H9 (cell line): ENCODE measurements around the gene PRG2. TPM values are rescaled to one million over a fixed set of nuclear protein-coding genes. Genes with fewer than 3 reads are reported as not detected.

Experiments used
- DNase-seq: peaks from one replicate; pipeline ENCODE4 v3.0.0-alpha.2; 2017
- H2AFZ ChIP-seq: one replicate; pipeline ENCODE4 v1.6.1; 2013; ENCODE audit warnings: mild to moderate bottlenecking, low read length, control low read depth, moderate library complexity
- H2AK5ac ChIP-seq: 2 replicates; pipeline ENCODE4 v1.6.1; 2013; ENCODE audit warnings: low read length, control low read depth, mixed read lengths; ENCODE audit not compliant: insufficient read length
- H2BK120ac ChIP-seq: one replicate; pipeline ENCODE4 v1.6.1; 2013; ENCODE audit warnings: low read depth, mild to moderate bottlenecking, low read length, control low read depth, inconsistent platforms; ENCODE audit not compliant: poor library complexity, severe bottlenecking
- H2BK12ac ChIP-seq: 2 replicates; pipeline ENCODE4 v1.6.1; 2013; ENCODE audit warnings: low read length, control low read depth, mixed read lengths, low read depth; ENCODE audit not compliant: insufficient read length
- H2BK15ac ChIP-seq: 2 replicates; pipeline ENCODE4 v1.6.1; 2013; ENCODE audit warnings: low read depth, low read length, control low read depth
- H2BK20ac ChIP-seq: one replicate; pipeline ENCODE4 v1.6.1; 2013; ENCODE audit warnings: low read depth, mild to moderate bottlenecking, low read length, control low read depth, inconsistent platforms; ENCODE audit not compliant: poor library complexity, severe bottlenecking
- H2BK5ac ChIP-seq: 2 replicates; pipeline ENCODE4 v1.6.1; 2013; ENCODE audit warnings: low read length, control low read depth, mixed read lengths; ENCODE audit not compliant: insufficient read length
- H3K14ac ChIP-seq: 2 replicates; pipeline ENCODE4 v1.6.1; 2013; ENCODE audit warnings: low read length, control low read depth; ENCODE audit not compliant: insufficient read depth
- H3K18ac ChIP-seq: 2 replicates; pipeline ENCODE4 v1.6.1; 2013; ENCODE audit warnings: low read depth, mild to moderate bottlenecking, mixed read lengths, low read length, control low read depth; ENCODE audit not compliant: insufficient read length
- H3K23ac ChIP-seq: 2 replicates; pipeline ENCODE4 v1.6.1; 2013; ENCODE audit warnings: low read length, control low read depth, mixed read lengths, low read depth; ENCODE audit not compliant: insufficient read length
- H3K23me2 ChIP-seq: 2 replicates; pipeline ENCODE4 v1.6.1; 2013; ENCODE audit warnings: low read depth, mild to moderate bottlenecking, mixed read lengths, low read length, control low read depth; ENCODE audit not compliant: insufficient read length, poor library complexity, severe bottlenecking
- H3K27ac ChIP-seq: 2 replicates; pipeline ENCODE4 v1.5.1; 2013; ENCODE audit warnings: low read length, control low read depth, mixed read lengths, low read depth; ENCODE audit not compliant: insufficient read length
- H3K27me3 ChIP-seq: 2 replicates; pipeline ENCODE4 v1.6.1; 2013; ENCODE audit warnings: low read length, control low read depth, inconsistent platforms; ENCODE audit not compliant: insufficient read depth
- H3K4ac ChIP-seq: 2 replicates; pipeline ENCODE4 v1.6.1; 2013; ENCODE audit warnings: low read depth, mild to moderate bottlenecking, control low read depth, inconsistent platforms, low read length, moderate library complexity
- H3K4me1 ChIP-seq: 2 replicates; pipeline ENCODE4 v1.6.1; 2013; ENCODE audit warnings: low read length, control low read depth, inconsistent platforms; ENCODE audit not compliant: insufficient read depth
- H3K4me2 ChIP-seq: 2 replicates; pipeline ENCODE4 v1.6.1; 2013; ENCODE audit warnings: low read length, control low read depth, mixed read lengths; ENCODE audit not compliant: insufficient read length, insufficient read depth
- H3K56ac ChIP-seq: 2 replicates; pipeline ENCODE4 v1.6.1; 2013; ENCODE audit warnings: low read depth, mild to moderate bottlenecking, mixed read lengths, low read length, control low read depth; ENCODE audit not compliant: insufficient read length
- H3K79me1 ChIP-seq: 2 replicates; pipeline ENCODE4 v1.6.1; 2013; ENCODE audit warnings: low read depth, mild to moderate bottlenecking, moderate library complexity, low read length, control low read depth, inconsistent platforms; ENCODE audit not compliant: insufficient read depth, poor library complexity, severe bottlenecking
- H3K79me2 ChIP-seq: 2 replicates; pipeline ENCODE4 v1.6.1; 2013; ENCODE audit warnings: low read length, control low read depth, inconsistent platforms; ENCODE audit not compliant: insufficient read depth
- H3K9ac ChIP-seq: 2 replicates; pipeline ENCODE4 v1.6.1; 2013; ENCODE audit warnings: low read length, control low read depth, mixed read lengths; ENCODE audit not compliant: insufficient read length; ENCODE audit errors: extremely low read depth
- H3K9me3 ChIP-seq: one replicate; pipeline ENCODE4 v1.6.1; 2013; ENCODE audit warnings: low read depth, low read length, inconsistent platforms; ENCODE audit not compliant: control insufficient read depth
- H3T11ph ChIP-seq: one replicate; pipeline ENCODE4 v1.6.1; 2013; ENCODE audit warnings: mild to moderate bottlenecking, low read length, control low read depth, inconsistent platforms
- H4K20me1 ChIP-seq: one replicate; pipeline ENCODE4 v1.6.1; 2013; ENCODE audit not compliant: control insufficient read depth, insufficient read length, insufficient read depth
- H4K5ac ChIP-seq: 2 replicates; pipeline ENCODE4 v1.6.1; 2013; ENCODE audit warnings: low read depth, mild to moderate bottlenecking, mixed read lengths, low read length, control low read depth; ENCODE audit not compliant: insufficient read length
- H4K8ac ChIP-seq: replicated peaks from 2 replicates; pipeline ENCODE4 v1.6.1; 2013; ENCODE audit warnings: low read length, control low read depth, mixed read lengths, low read depth; ENCODE audit not compliant: insufficient read length
- H4K91ac ChIP-seq: 2 replicates; pipeline ENCODE4 v1.6.1; 2013; ENCODE audit warnings: low read depth, mild to moderate bottlenecking, moderate library complexity, mixed read lengths, low read length, control low read depth; ENCODE audit not compliant: insufficient read length
- H3K27ac Mint-ChIP-seq, 3 experiments: 2 replicates in 2 of 3; 3 replicates in 1 of 3; pipeline ENCODE4 v1.8.0; 2020 to 2021; ENCODE audit warnings: mixed read lengths in 3 of 3, mild to moderate bottlenecking in 1 of 3, moderate library complexity in 1 of 3
- H3K27me3 Mint-ChIP-seq: 2 replicates; pipeline ENCODE4 v1.8.0; 2021; ENCODE audit warnings: low read depth, mild to moderate bottlenecking, moderate library complexity, mixed read lengths
- H3K36me3 Mint-ChIP-seq, 3 experiments: 2 replicates in 2 of 3; 3 replicates in 1 of 3; pipeline ENCODE4 v1.8.0; 2020 to 2021; ENCODE audit warnings: low read depth in 3 of 3, mixed read lengths in 3 of 3; ENCODE audit not compliant: insufficient read depth in 1 of 3
- H3K4me1 Mint-ChIP-seq, 2 experiments: 2 replicates each; pipeline ENCODE4 v1.8.0; 2020; ENCODE audit warnings: mixed read lengths in 2 of 2
- H3K4me3 Mint-ChIP-seq, 2 experiments: 2 replicates in 1 of 2; 3 replicates in 1 of 2; pipeline ENCODE4 v1.8.0; 2020 to 2021; ENCODE audit warnings: mild to moderate bottlenecking in 2 of 2, mixed read lengths in 2 of 2, moderate library complexity in 1 of 2
- H3K9me3 Mint-ChIP-seq, 2 experiments: 2 replicates in 1 of 2; 3 replicates in 1 of 2; pipeline ENCODE4 v1.8.0; 2020; ENCODE audit warnings: mild to moderate bottlenecking in 2 of 2, mixed read lengths in 2 of 2, moderate library complexity in 1 of 2
- CTCF ChIP-seq: fragments of 200-600 bp; sonication (generic); conservative IDR thresholded peaks from 3 replicates; pipeline ENCODE4 v1.8.0; 2021; ENCODE audit warnings: antibody characterized with exemption, mild to moderate bottlenecking
- WGBS: extraction: QIAGEN DNeasy Blood & Tissue Kit; methylation state at CpG from one replicate; pipeline ENCODE4 v1.1.7; 2013; ENCODE audit warnings: missing lambda C conversion rate, low lambda C conversion rate, mixed read lengths; ENCODE audit not compliant: insufficient read length; ENCODE audit errors: extremely low coverage; 5-methylcytosine and 5-hydroxymethylcytosine counted together
- total RNA-seq: library from RNA; stranded (reverse); gene quantifications from 2 replicates; pipeline ENCODE4 v1.2.1, GENCODE V29; 2021

Gene PRG2
- total RNA-seq, 1 experiment from 2014 or later: not detected

DNA sequence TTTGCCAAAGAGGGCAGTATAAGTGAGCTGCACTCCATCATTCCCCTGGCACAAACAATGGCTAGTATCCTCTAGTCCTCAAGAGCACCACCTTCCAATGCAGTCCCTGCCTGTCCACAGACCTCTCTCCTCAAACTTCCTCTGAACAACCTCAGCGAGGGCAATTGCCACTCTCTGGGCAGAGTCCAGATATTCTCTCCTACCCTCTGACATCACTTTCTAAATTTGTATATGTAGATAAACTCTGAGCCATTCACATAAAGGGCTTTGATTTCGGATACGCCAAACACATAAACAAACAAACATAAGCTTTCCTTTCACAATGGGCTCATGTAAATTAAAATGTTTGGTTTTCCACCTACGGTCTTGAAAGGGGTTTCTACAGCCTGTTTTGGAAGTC is 39.5 kb upstream of the PRG2 start:
- Histone ChIP-seq H3K27ac (no peak overlapping the region), H2BK15ac (no peak overlapping the region), H3K9me3 (no peaks in the 10 kb centered on the region), H3K27me3 (peaks cover 3% of the 10 kb centered on the region; the same call in 1 of the 2 replicates), H3K18ac (no peak overlapping the region), H3K23me2 (peaks cover 6% of the 10 kb centered on the region), H4K5ac (no peak overlapping the region), H4K20me1 (no peaks in the 10 kb centered on the region), H4K8ac (no peak overlapping the region), H4K91ac (no peak overlapping the region), H3K79me2 (no peaks in the 10 kb centered on the region), H2BK20ac (no peak overlapping the region), H2AFZ (no peak overlapping the region), H3K23ac (no peak overlapping the region), H2AK5ac (no peak overlapping the region), H3T11ph (no peak overlapping the region), H3K4me1 (peaks cover 2% of the 10 kb centered on the region; the same call in 1 of the 2 replicates), H3K79me1 (no peaks in the 10 kb centered on the region), H2BK120ac (no peak overlapping the region), H3K9ac (no peak overlapping the region), H3K56ac (no peak overlapping the region), H3K4ac (no peak overlapping the region), H2BK12ac (no peak overlapping the region), H2BK5ac (no peak overlapping the region), H3K4me2 (no peak overlapping the region), H3K14ac (no peak overlapping the region)
- no peak overlapping the region for H3K4me3 Mint-ChIP-seq
- DNase-seq: no peak
- H3K27ac Mint-ChIP-seq: no peak overlapping the region
- peaks cover 5 to 9% (median 8%) of the 10 kb centered on the region in 3 experiments; a peak in 4 of 7 replicates for H3K36me3 Mint-ChIP-seq
- TF ChIP-seq CTCF: no peak
- H3K27me3 Mint-ChIP-seq: peaks cover 60% of the 10 kb centered on the region
- peaks cover 21 to 26% of the 10 kb centered on the region in 2 experiments for H3K4me1 Mint-ChIP-seq
- H3K9me3 Mint-ChIP-seq: no peaks in the 10 kb centered on the region
- whole genome bisulfite sequencing: no CpG with 5 or more reads among the region's 4 CpGs
